Measurements from ENCODE around the gene DAP. TPM values are rescaled to one million over a fixed set of nuclear protein-coding genes. Genes with fewer than 3 reads are reported as not detected.

Gene DAP
- total RNA-seq, 1 experiment from 2014 or later, result 138 TPM

GRCh38 chr5:10699281-10699874 lies 61.7 kb downstream of the DAP start:
- peaks cover 56% of the 10 kb centered on the region for H3K4me1 Mint-ChIP-seq (ENCODE audit: low read depth, unreplicated experiment)
- H3K36me3 Mint-ChIP-seq (ENCODE audit: insufficient read depth, unreplicated experiment), result peaks cover 14% of the 10 kb centered on the region
- H3K27me3 Mint-ChIP-seq (ENCODE audit: unreplicated experiment), result no peaks in the 10 kb centered on the region
- intact Hi-C loops (cut with micrococcal nuclease; ENCODE audit: unreplicated experiment), result loop anchor here (5.0 to 10.0 kb wide), 2 partner anchors 485 to 553 kb away; no protein-coding TSS in a partner anchor
- H3K4me3 Mint-ChIP-seq (ENCODE audit: low read depth, unreplicated experiment), result no peak overlapping the region
- no peaks in the 10 kb centered on the region for H3K9me3 Mint-ChIP-seq (ENCODE audit: low read depth, unreplicated experiment)
- TF ChIP-seq CTCF (IDR thresholded peaks at IDR 0.05; ENCODE audit: unreplicated experiment), result no peak
- BruUV-seq (replicated peaks), result no TSS peak
- CTCF ChIA-PET, result interaction anchor here (0.5 kb wide), 1 partner anchor 50 kb away, joined by 5 read pairs; no protein-coding TSS in a partner anchor
- no peak for DNase-seq
- H3K27ac Mint-ChIP-seq (ENCODE audit: unreplicated experiment), result no peak overlapping the region

- intact Hi-C loops (cut with micrococcal nuclease; ENCODE audit: unreplicated experiment), result loop anchor here (5.0 to 10.0 kb wide), 2 partner anchors 489 to 556 kb away; no protein-coding TSS in a partner anchor
- peak overlapping the region; percentile 45 for H3K27ac Mint-ChIP-seq (ENCODE audit: unreplicated experiment)
- peaks cover 35% of the 10 kb centered on the region for H3K4me1 Mint-ChIP-seq (ENCODE audit: low read depth, unreplicated experiment)
- no peaks in the 10 kb centered on the region for H3K27me3 Mint-ChIP-seq (ENCODE audit: unreplicated experiment)
- no peak overlapping the region for H3K4me3 Mint-ChIP-seq (ENCODE audit: low read depth, unreplicated experiment)
- CTCF ChIA-PET, result interaction anchor here (1.0 kb wide), 3 partner anchors 28 to 161 kb away, joined by 3 to 5 read pairs (median 5); no protein-coding TSS in a partner anchor
- no TSS peak for BruUV-seq (replicated peaks)
- no peak for DNase-seq
- H3K9me3 Mint-ChIP-seq (ENCODE audit: low read depth, unreplicated experiment), result no peaks in the 10 kb centered on the region
- TF ChIP-seq CTCF (IDR thresholded peaks at IDR 0.05; ENCODE audit: unreplicated experiment), result no peak
- no peaks in the 10 kb centered on the region for H3K36me3 Mint-ChIP-seq (ENCODE audit: insufficient read depth, unreplicated experiment)
These were observed 65.1 kb downstream of the DAP start for GRCh38 chr5:10695759-10696543.

- Mint-ChIP-seq H3K4me3 (ENCODE audit: low read depth, unreplicated experiment) (no peak overlapping the region), H3K9me3 (ENCODE audit: low read depth, unreplicated experiment) (no peaks in the 10 kb centered on the region), H3K27ac (ENCODE audit: unreplicated experiment) (no peak overlapping the region), H3K36me3 (ENCODE audit: insufficient read depth, unreplicated experiment) (no peaks in the 10 kb centered on the region), H3K27me3 (ENCODE audit: unreplicated experiment) (no peaks in the 10 kb centered on the region), H3K4me1 (ENCODE audit: low read depth, unreplicated experiment) (peaks cover 34% of the 10 kb centered on the region)
- DNase-seq, result peak; percentile 78
- TF ChIP-seq CTCF (IDR thresholded peaks at IDR 0.05; ENCODE audit: unreplicated experiment), result peak; percentile 52
- CTCF ChIA-PET, result interaction anchor here (1.0 kb wide), 3 partner anchors 29 to 162 kb away, joined by 3 to 5 read pairs (median 5); no protein-coding TSS in a partner anchor
- no TSS peak for BruUV-seq (replicated peaks)
- intact Hi-C loops (cut with micrococcal nuclease; ENCODE audit: unreplicated experiment), result loop anchor here (5.0 to 10.0 kb wide), 2 partner anchors 490 to 557 kb away; no protein-coding TSS in a partner anchor
These were observed 65.9 kb downstream of the DAP start for GRCh38 chr5:10695055-10695649.

Measured in Calu3 (cell line).